Inferior parietal cortex (tissue), 1 donor: ENCODE data around the gene GALE.
A peak's percentile ranks its signal among the peaks of the same experiment; 100 is the strongest.
"Not testable (repeated sequence)": the region's sequence is repeated elsewhere in the genome, so short reads cannot be mapped to it uniquely, and the experiment has no call there.

Experiments used
- DNase-seq: peaks from one replicate; pipeline ENCODE4 v3.0.0-alpha.2; 2016; ENCODE audit errors: extremely low spot score

Gene GALE

GRCh38 chr1:23792151-23792945 is 8.2 kb downstream of the GALE start:
- no peak for DNase-seq

- no peak for DNase-seq
Measured at GRCh38 chr1:23791516-23792047, 9.0 kb downstream of the GALE start.

GRCh38 chr1:23790696-23791515 is 9.6 kb downstream of the GALE start, which contains the start of gene LYPLA2:
LYPLA2 (plus strand) TSS chr1:23791145; CDS start chr1:23792683, 1,538 bp downstream.
- peak; percentile 95 for DNase-seq

- DNase-seq = no peak
Measured at GRCh38 chr1:23788695-23789094, 11.9 kb downstream of the GALE start.

GRCh38 chr1:23787701-23788100 is 12.9 kb downstream of the GALE start:
- no peak for DNase-seq

GRCh38 chr1:23784846-23785245 is 15.7 kb downstream of the GALE start:
- no peak for DNase-seq

GRCh38 chr1:23783141-23783540 is 17.4 kb downstream of the GALE start:
- DNase-seq = not testable (repeated sequence)

GRCh38 chr1:23779826-23780371 is 20.7 kb downstream of the GALE start:
- DNase-seq = no peak

- peak; percentile 86 for DNase-seq
Measured at GRCh38 chr1:23777979-23778814, 22.4 kb downstream of the GALE start, which contains the start of gene PITHD1. PITHD1 (plus strand) TSS chr1:23778418; CDS start chr1:23778516, 98 bp downstream.

- no peak for DNase-seq
Measured at GRCh38 chr1:23776217-23776616, 24.3 kb downstream of the GALE start.

GRCh38 chr1:23774174-23774880 is 26.2 kb downstream of the GALE start:
- DNase-seq = no peak

GRCh38 chr1:23772854-23773242 is 27.7 kb downstream of the GALE start:
- no peak for DNase-seq

- peak; percentile 92 for DNase-seq
Measured at GRCh38 chr1:23772049-23772853, 28.3 kb downstream of the GALE start.

- no peak for DNase-seq
Measured at GRCh38 chr1:23768733-23769132, 31.8 kb downstream of the GALE start.

- no peak for DNase-seq
Measured at GRCh38 chr1:23763041-23763577, 37.4 kb downstream of the GALE start.

GRCh38 chr1:23759277-23759676 is 41.3 kb downstream of the GALE start:
- peak; percentile 68 for DNase-seq

GRCh38 chr1:23757812-23758211 is 42.7 kb downstream of the GALE start:
- no peak for DNase-seq

GRCh38 chr1:23756676-23757075 is 43.9 kb downstream of the GALE start:
- DNase-seq = no peak

GRCh38 chr1:23752909-23753308 is 47.6 kb downstream of the GALE start:
- DNase-seq = no peak
